Fibroblast of mammary gland (primary cell): Measurements from ENCODE around the gene PCSK5.

Experiments
- DNase-seq: peaks from one replicate; pipeline ENCODE4 v3.0.0-alpha.2; 2010; ENCODE audit warnings: low read depth
- H3K4me3 ChIP-seq: 2 replicates; pipeline ENCODE4 v1.5.1; 2011; ENCODE audit warnings: low read depth, mild to moderate bottlenecking, low read length, moderate library complexity; ENCODE audit not compliant: control insufficient read depth
- CTCF ChIP-seq: conservative IDR thresholded peaks from 2 replicates; pipeline ENCODE4 v1.5.1; 2011; ENCODE audit warnings: low read depth, low read length, inconsistent platforms; ENCODE audit not compliant: control insufficient read depth, insufficient read depth

The PCSK5 gene

GRCh38 chr9:76109953-76110352, 219.5 kb downstream of the PCSK5 start:
- TF ChIP-seq CTCF: no peak
- DNase-seq: peak; percentile 13
- no peak overlapping the region for H3K4me3 ChIP-seq

GRCh38 chr9:76112151-76112550, 221.7 kb downstream of the PCSK5 start:
- TF ChIP-seq CTCF: no peak

GRCh38 chr9:76114144-76114543, 223.7 kb downstream of the PCSK5 start:
- peak; percentile 33 for DNase-seq
- TF ChIP-seq CTCF: no peak

More at GRCh38 chr9:76112151-76112550, 221.7 kb downstream of the PCSK5 start:
- no peak overlapping the region for H3K4me3 ChIP-seq
- DNase-seq: no peak

GRCh38 chr9:76115396-76115795, 224.9 kb downstream of the PCSK5 start:
- no peak overlapping the region for H3K4me3 ChIP-seq
- no peak for TF ChIP-seq CTCF
- DNase-seq: no peak

More at GRCh38 chr9:76114144-76114543, 223.7 kb downstream of the PCSK5 start:
- no peak overlapping the region for H3K4me3 ChIP-seq

- TF ChIP-seq CTCF: no peak
- no peak for DNase-seq
- H3K4me3 ChIP-seq: no peak overlapping the region
These were observed 225.6 kb downstream of the PCSK5 start for GRCh38 chr9:76115982-76116646.

GRCh38 chr9:76116913-76117312, 226.4 kb downstream of the PCSK5 start:
- H3K4me3 ChIP-seq: no peak overlapping the region
- DNase-seq: peak; percentile 42
- TF ChIP-seq CTCF: no peak
